Sigmoid colon (tissue), 7 donors: Measurements from ENCODE around the gene TM4SF18. TPM values are rescaled to one million over a fixed set of nuclear protein-coding genes. Genes with fewer than 3 reads are reported as not detected.

Source experiments
- DNase-seq: peaks from one replicate; pipeline ENCODE4 v3.0.0-alpha.2; 2019
- H3K27ac ChIP-seq, 4 donors: fragments of 200-600 bp; sonication (generic); one replicate each; pipeline ENCODE4 v1.5.1; 2016 to 2019; ENCODE audit warnings: mild to moderate bottlenecking in 1 of 4
- H3K27me3 ChIP-seq, 3 donors: fragments of 200-600 bp; sonication (generic); one replicate each; pipeline ENCODE4 v1.5.1; 2019; ENCODE audit warnings: mild to moderate bottlenecking in 1 of 3
- H3K36me3 ChIP-seq, 4 donors: fragments of 200-600 bp; sonication (generic); one replicate each; pipeline ENCODE4 v1.5.1; 2016 to 2019
- H3K4me1 ChIP-seq, 4 donors: fragments of 200-600 bp; sonication (generic); one replicate each; pipeline ENCODE4 v1.5.1; 2017 to 2019
- H3K4me3 ChIP-seq, 4 donors: fragments of 200-600 bp; sonication (generic); one replicate each; pipeline ENCODE4 v1.5.1; 2017 to 2019; ENCODE audit warnings: mild to moderate bottlenecking in 2 of 4, moderate library complexity in 1 of 4
- H3K9me3 ChIP-seq, 4 donors: fragments of 200-600 bp in 3 of 4; sonication (generic) in 3 of 4; one replicate each; pipeline versions ENCODE4 v1.5.1 to v1.6.1; 2013 to 2019
- EP300 ChIP-seq, 4 donors: sonication (generic); formaldehyde crosslinking; IDR thresholded peaks; one replicate each; pipeline ENCODE4 v1.6.1; 2017; ENCODE audit warnings: antibody characterized with exemption in 4 of 4
- POLR2A ChIP-seq, 2 donors: fragments of 450-650 bp; IDR thresholded peaks; one replicate each; pipeline ENCODE4 v1.6.1; 2016; ENCODE audit warnings: antibody characterized with exemption in 2 of 2, mild to moderate bottlenecking in 2 of 2, moderate library complexity in 2 of 2
- POLR2AphosphoS5 ChIP-seq, 4 donors: sonication (generic); formaldehyde crosslinking; IDR thresholded peaks; one replicate each; pipeline ENCODE4 v1.6.1; 2017; ENCODE audit warnings: antibody characterized with exemption in 4 of 4
- WGBS, 2 donors: extraction: QIAGEN DNeasy Blood & Tissue Kit; methylation state at CpG; one replicate each; pipeline ENCODE4 v1.1.7; 2013; 5-methylcytosine and 5-hydroxymethylcytosine counted together
- intact Hi-C: fragments of 100-400 bp; cut with DNase I; formaldehyde crosslinking; loops from one replicate; pipeline ENCODE4 v1.15.1; 2023
- polyA plus RNA-seq, 3 donors: library from polyadenylated mRNA; stranded (reverse); fragments of 200-250 nt; gene quantifications; one replicate each; pipeline ENCODE4 v1.2.3, GENCODE V29; 2013
- total RNA-seq, 4 donors: library from RNA; depleted of rRNA; stranded (reverse); fragments of >200 nt; gene quantifications; one replicate each; pipeline ENCODE4 v1.1.0, GENCODE V29; 2016
- TF ChIP-seq, protein P1 (sequence below), 4 experiments: fragments of 450-650 bp in 3 of 4; fragments of 200-600 bp in 1 of 4; IDR thresholded peaks; one replicate each; pipeline ENCODE4 v1.5.1; 2016 to 2019; ENCODE audit warnings: antibody characterized with exemption in 4 of 4, mild to moderate bottlenecking in 3 of 4, moderate library complexity in 2 of 4
- donor health status: healthy with polysubstance abuse.
- donor health status: Bipolar disorder and iron deficiency.
- donor health status: healthy.

The TM4SF18 gene
- total and polyA plus RNA-seq, 7 donors, result 0.46 to 11.6 (median 2.3) TPM

DNA sequence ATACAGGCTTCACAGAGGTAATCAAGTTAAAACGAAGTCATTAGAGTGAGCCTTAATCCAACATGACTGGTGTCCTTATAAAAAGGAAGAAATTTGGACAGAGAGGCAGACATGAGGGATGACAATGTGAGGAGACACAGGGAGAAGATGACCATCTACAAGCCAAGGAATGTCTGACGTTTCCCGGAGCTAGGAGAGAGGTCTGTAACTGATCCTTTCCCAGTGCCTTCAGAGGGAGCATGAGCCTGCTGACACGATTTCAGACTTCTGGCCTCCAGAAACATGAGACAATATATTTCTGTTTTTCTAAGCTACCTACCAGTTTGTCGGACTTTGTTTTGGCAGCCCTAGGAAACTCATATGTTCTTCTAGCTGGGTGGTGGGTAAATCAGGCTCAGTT, 28.9 kb upstream of the TM4SF18 start:
- WGBS, 2 donors, result 84 to 86% methylated on average over 5 of the region's 5 CpGs
- Histone ChIP-seq H3K27ac (no peak overlapping the region), H3K27me3 (no peaks in the 10 kb centered on the region), H3K36me3 (no peaks in the 10 kb centered on the region), H3K4me1 (no peaks in the 10 kb centered on the region), H3K9me3 (no peaks in the 10 kb centered on the region), H3K4me3 (no peak overlapping the region)
- intact Hi-C loops, result no loop called here
- TF ChIP-seq POLR2AphosphoS5 (IDR thresholded peaks at IDR 0.05) (no peak), EP300 (IDR thresholded peaks at IDR 0.05) (no peak), POLR2A (IDR thresholded peaks at IDR 0.05) (no peak)
- TF ChIP-seq, protein P1, sequence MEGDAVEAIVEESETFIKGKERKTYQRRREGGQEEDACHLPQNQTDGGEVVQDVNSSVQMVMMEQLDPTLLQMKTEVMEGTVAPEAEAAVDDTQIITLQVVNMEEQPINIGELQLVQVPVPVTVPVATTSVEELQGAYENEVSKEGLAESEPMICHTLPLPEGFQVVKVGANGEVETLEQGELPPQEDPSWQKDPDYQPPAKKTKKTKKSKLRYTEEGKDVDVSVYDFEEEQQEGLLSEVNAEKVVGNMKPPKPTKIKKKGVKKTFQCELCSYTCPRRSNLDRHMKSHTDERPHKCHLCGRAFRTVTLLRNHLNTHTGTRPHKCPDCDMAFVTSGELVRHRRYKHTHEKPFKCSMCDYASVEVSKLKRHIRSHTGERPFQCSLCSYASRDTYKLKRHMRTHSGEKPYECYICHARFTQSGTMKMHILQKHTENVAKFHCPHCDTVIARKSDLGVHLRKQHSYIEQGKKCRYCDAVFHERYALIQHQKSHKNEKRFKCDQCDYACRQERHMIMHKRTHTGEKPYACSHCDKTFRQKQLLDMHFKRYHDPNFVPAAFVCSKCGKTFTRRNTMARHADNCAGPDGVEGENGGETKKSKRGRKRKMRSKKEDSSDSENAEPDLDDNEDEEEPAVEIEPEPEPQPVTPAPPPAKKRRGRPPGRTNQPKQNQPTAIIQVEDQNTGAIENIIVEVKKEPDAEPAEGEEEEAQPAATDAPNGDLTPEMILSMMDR (IDR thresholded peaks at IDR 0.05), result no peak
- no peak for DNase-seq

DNA sequence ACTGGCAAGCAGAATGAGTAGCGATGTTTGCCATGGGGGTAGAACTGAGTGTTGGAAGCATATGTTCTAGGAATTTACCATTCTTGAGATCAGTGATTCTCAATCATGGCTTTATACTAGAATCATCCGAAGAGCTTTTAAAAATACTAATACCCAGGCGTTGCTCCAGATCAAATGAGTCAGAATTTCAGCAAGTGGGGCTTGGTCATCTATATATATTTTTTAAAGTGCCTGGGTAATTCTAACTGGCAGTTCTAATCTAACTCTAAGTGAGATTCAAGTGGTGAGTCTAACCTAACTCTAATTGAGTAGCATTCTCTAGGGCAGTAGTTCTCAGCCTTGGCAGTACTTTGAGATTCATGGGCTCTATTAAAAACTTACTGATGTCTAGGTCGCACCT, 23.2 kb upstream of the TM4SF18 start:
- Histone ChIP-seq H3K36me3 (no peaks in the 10 kb centered on the region), H3K4me3 (no peak overlapping the region), H3K27me3 (no peaks in the 10 kb centered on the region), H3K27ac (no peak overlapping the region), H3K4me1 (no peaks in the 10 kb centered on the region), H3K9me3 (no peaks in the 10 kb centered on the region)
- TF ChIP-seq, protein P1 (IDR thresholded peaks at IDR 0.05), result no peak
- TF ChIP-seq POLR2A (IDR thresholded peaks at IDR 0.05) (no peak), EP300 (IDR thresholded peaks at IDR 0.05) (no peak), POLR2AphosphoS5 (IDR thresholded peaks at IDR 0.05) (no peak)
- WGBS, 2 donors, result 73 to 89% methylated on average over 4 of the region's 4 CpGs
- intact Hi-C loops, result no loop called here
- DNase-seq, result no peak

DNA sequence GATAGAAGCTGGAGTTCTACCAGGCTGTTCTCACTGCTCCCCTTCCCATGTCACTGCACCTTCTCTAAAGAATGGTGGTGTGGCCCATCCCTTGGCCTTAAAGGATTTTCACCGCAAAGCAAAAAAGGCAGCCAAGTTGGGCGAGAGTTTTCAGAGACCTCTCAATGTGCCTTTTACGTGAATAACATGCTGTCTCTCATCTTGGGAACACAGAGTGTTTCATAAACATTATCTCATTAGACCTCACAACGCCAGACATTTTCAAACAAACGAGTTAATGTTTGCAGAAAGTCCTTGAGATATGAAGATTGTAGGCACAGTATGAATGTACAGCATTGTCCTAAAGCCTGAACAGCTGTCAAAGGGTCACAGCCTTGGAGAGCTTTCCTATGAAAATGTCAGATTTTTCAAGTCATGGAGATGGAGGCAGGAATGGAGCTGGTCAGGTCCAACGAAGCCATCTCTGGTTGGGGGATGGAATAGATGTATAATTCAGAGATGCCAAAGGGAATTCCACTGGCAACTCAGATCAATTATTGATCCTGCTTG, 22.7 kb upstream of the TM4SF18 start:
- no peaks in the 10 kb centered on the region for H3K36me3 ChIP-seq
- TF ChIP-seq, protein P1 (IDR thresholded peaks at IDR 0.05), result no peak
- TF ChIP-seq EP300 (IDR thresholded peaks at IDR 0.05) (no peak), POLR2AphosphoS5 (IDR thresholded peaks at IDR 0.05) (no peak), POLR2A (IDR thresholded peaks at IDR 0.05) (no peak)
- no peaks in the 10 kb centered on the region for H3K27me3 ChIP-seq
- H3K4me1 ChIP-seq, result no peaks in the 10 kb centered on the region
- H3K9me3 ChIP-seq, result no peaks in the 10 kb centered on the region
- peak overlapping the region in 1 of 4 donors; percentile 9 for H3K27ac ChIP-seq
- 8 to 53% methylated on average over 6 of the region's 6 CpGs for WGBS, 2 donors
- DNase-seq, result no peak
- no peak overlapping the region for H3K4me3 ChIP-seq
- intact Hi-C loops, result no loop called here

DNA sequence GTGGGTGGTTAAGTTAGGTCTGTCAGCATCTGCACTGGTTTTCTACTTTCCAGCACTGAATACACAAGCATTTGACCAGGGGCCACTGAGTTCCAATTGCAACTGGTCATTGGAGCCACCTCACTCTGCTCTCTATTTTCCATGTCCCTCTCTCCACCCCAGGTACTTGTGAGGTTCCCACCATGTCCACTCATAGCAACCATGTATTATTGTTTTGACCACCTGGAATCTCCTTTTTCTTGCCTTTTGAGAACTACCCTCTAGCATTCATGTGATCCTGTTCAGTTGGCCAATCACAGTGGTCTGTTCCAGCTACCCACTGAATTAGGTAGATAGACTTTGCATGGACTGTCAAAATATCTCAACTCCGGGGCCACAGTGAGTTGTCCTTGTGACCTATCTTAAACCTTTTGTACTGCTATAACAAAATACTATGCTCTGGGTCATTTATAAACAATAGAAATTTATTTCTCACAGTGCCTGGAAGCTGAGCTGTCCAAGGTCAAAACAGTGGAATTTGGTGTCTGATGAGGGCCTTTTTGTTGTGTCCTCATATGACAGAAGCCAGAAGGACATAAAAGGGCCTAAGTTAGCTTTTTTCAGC, 20.2 kb upstream of the TM4SF18 start:
- Histone ChIP-seq H3K27me3 (no peaks in the 10 kb centered on the region), H3K36me3 (no peaks in the 10 kb centered on the region), H3K9me3 (no peaks in the 10 kb centered on the region), H3K27ac (no peak overlapping the region), H3K4me1 (no peaks in the 10 kb centered on the region), H3K4me3 (no peak overlapping the region)
- 75 to 86% methylated on average over 1 of the region's 1 CpG for WGBS, 2 donors
- intact Hi-C loops, result no loop called here
- DNase-seq, result no peak
- TF ChIP-seq POLR2AphosphoS5 (IDR thresholded peaks at IDR 0.05), result no peak
- TF ChIP-seq, protein P1 (IDR thresholded peaks at IDR 0.05), result no peak
- TF ChIP-seq EP300 (IDR thresholded peaks at IDR 0.05), result no peak
- TF ChIP-seq POLR2A (IDR thresholded peaks at IDR 0.05), result no peak

DNA sequence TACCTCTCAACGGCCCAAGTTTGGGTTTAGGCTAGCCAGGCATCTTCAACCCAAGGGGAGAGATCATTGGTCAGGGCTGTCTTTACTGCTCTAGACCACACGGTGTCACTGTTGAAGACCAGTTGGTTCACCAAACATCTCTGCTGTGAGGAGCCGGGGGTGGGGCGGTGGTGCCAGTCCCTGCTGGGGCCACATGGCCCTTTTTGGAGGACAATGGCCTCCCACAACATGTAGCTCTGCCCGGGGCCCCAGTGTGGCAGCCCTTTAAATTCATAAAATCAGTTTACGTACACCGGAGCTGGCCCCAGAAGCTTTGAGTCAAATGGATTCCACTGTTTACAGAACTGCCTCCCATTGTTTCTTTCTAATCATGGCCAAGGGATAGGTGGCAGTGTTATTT, 19.1 kb upstream of the TM4SF18 start:
- Histone ChIP-seq H3K27me3 (no peaks in the 10 kb centered on the region), H3K4me1 (no peaks in the 10 kb centered on the region), H3K36me3 (no peaks in the 10 kb centered on the region), H3K4me3 (no peak overlapping the region), H3K9me3 (no peaks in the 10 kb centered on the region), H3K27ac (no peak overlapping the region)
- peak; percentile 62 for DNase-seq
- TF ChIP-seq EP300 (IDR thresholded peaks at IDR 0.05), result no peak
- TF ChIP-seq POLR2A (IDR thresholded peaks at IDR 0.05), result no peak
- TF ChIP-seq, protein P1 (IDR thresholded peaks at IDR 0.05), result peak in 2 of 4 experiments; percentile 36 to 39
- no peak for TF ChIP-seq POLR2AphosphoS5 (IDR thresholded peaks at IDR 0.05)
- WGBS, 2 donors, result 29 to 61% methylated on average over 7 of the region's 7 CpGs
- intact Hi-C loops, result no loop called here
